HG02840 (cell line): ENCODE data around the gene CHRD.

ENCODE experiments used
- ATAC-seq: cut with Tn5 transposase; IDR thresholded peaks from one replicate; pipeline ENCODE4 v1.9.1; 2021; ENCODE audit warnings: mild to moderate bottlenecking, moderate library complexity, moderate number of reproducible peaks; ENCODE audit not compliant: unreplicated experiment, low FRiP score

Gene CHRD

GRCh38 chr3:184346480-184347190, 33.2 kb upstream of the CHRD start:
- ATAC-seq, result no peak

- no peak for ATAC-seq
Observed at GRCh38 chr3:184347321-184348056, 32.4 kb upstream of the CHRD start.

- no peak for ATAC-seq
Observed at GRCh38 chr3:184348057-184348382, 31.8 kb upstream of the CHRD start.

GRCh38 chr3:184349563-184350470, 30.0 kb upstream of the CHRD start:
- no peak for ATAC-seq

- ATAC-seq, result no peak
Observed at GRCh38 chr3:184350618-184351017, 29.2 kb upstream of the CHRD start.

GRCh38 chr3:184351511-184352148, 28.2 kb upstream of the CHRD start:
- ATAC-seq, result no peak

GRCh38 chr3:184352149-184352785, 27.6 kb upstream of the CHRD start:
- ATAC-seq, result no peak

GRCh38 chr3:184352897-184353545, 26.8 kb upstream of the CHRD start:
- no peak for ATAC-seq

GRCh38 chr3:184353546-184353941, 26.3 kb upstream of the CHRD start:
- ATAC-seq, result no peak

GRCh38 chr3:184354121-184354728, 25.6 kb upstream of the CHRD start:
- no peak for ATAC-seq

- no peak for ATAC-seq
Observed at GRCh38 chr3:184354754-184355153, 25.1 kb upstream of the CHRD start.

- no peak for ATAC-seq
Observed at GRCh38 chr3:184355261-184356040, 24.4 kb upstream of the CHRD start.

GRCh38 chr3:184357248-184358123, 22.4 kb upstream of the CHRD start:
- ATAC-seq, result no peak

- ATAC-seq, result no peak
Observed at GRCh38 chr3:184358124-184358767, 21.6 kb upstream of the CHRD start.

GRCh38 chr3:184358921-184359350, 20.9 kb upstream of the CHRD start:
- no peak for ATAC-seq

GRCh38 chr3:184359610-184360009, 20.2 kb upstream of the CHRD start:
- ATAC-seq, result no peak
